ENCODE measurements around the gene ZMYND8. TPM values are rescaled to one million over a fixed set of nuclear protein-coding genes. Genes with fewer than 3 reads are reported as not detected.

Gene ZMYND8
- total RNA-seq, 4 donors from 2014 or later = 44.6 to 78.6 (median 65.8) TPM

- Histone ChIP-seq H3K36me3 (no peaks in the 10 kb centered on the region), H3K27me3 (no peaks in the 10 kb centered on the region), H3K4me3 (peak overlapping the region; percentile 40 to 54 (median 45)), H3K4me1 (peaks cover 87 to 100% (median 98%) of the 10 kb centered on the region in 4 donors), H3K9me3 (peaks cover 0 to 5% (median 0%) of the 10 kb centered on the region in 4 donors), H3K27ac (replicated peaks in 1 of 4) (peak overlapping the region; percentile 92 to 99 (median 96))
- DNase-seq (ENCODE audit: extremely low spot score) = peak; percentile 97
- no peak for TF ChIP-seq CTCF (IDR thresholded peaks at IDR 0.05)
- peak in 1 of 2 donors; percentile 98 for TF ChIP-seq POLR2AphosphoS5 (IDR thresholded peaks at IDR 0.05)
- TF ChIP-seq EP300 (IDR thresholded peaks at IDR 0.05) = peak; percentile 99
- peak; percentile 60 for TF ChIP-seq POLR2A (IDR thresholded peaks at IDR 0.05; ENCODE audit: low read depth)
- 8% methylated on average over 21 of the region's 28 CpGs for whole genome bisulfite sequencing
- intact Hi-C loops (cut with DNase I) = loop anchor here (1.0 kb wide), 1 partner anchor 41 kb away; no protein-coding TSS in a partner anchor
These were observed 37.6 kb downstream of the ZMYND8 start for GRCh38 chr20:47318586-47319516.

GRCh38 chr20:47318027-47318585, 38.4 kb downstream of the ZMYND8 start:
- Histone ChIP-seq H3K27me3 (no peaks in the 10 kb centered on the region), H3K9me3 (peaks cover 0 to 5% (median 0%) of the 10 kb centered on the region in 4 donors), H3K4me3 (peak overlapping the region; percentile 40 to 54 (median 45)), H3K4me1 (peaks cover 80 to 96% (median 93%) of the 10 kb centered on the region in 4 donors), H3K27ac (replicated peaks in 1 of 4) (peak overlapping the region; percentile 92 to 99 (median 96)), H3K36me3 (no peaks in the 10 kb centered on the region)
- 36% methylated on average over 7 of the region's 7 CpGs for WGBS
- no peak for TF ChIP-seq POLR2A (IDR thresholded peaks at IDR 0.05; ENCODE audit: low read depth)
- TF ChIP-seq EP300 (IDR thresholded peaks at IDR 0.05) = no peak
- no peak for TF ChIP-seq POLR2AphosphoS5 (IDR thresholded peaks at IDR 0.05)
- no peak for TF ChIP-seq CTCF (IDR thresholded peaks at IDR 0.05)
- intact Hi-C loops (cut with DNase I) = loop anchor here (1.0 kb wide), 1 partner anchor 42 kb away; no protein-coding TSS in a partner anchor
- DNase-seq (ENCODE audit: extremely low spot score) = no peak

GRCh38 chr20:47317127-47317895, 39.2 kb downstream of the ZMYND8 start:
- Histone ChIP-seq H3K4me1 (peaks cover 84 to 96% (median 93%) of the 10 kb centered on the region in 4 donors), H3K36me3 (no peaks in the 10 kb centered on the region), H3K4me3 (peak overlapping the region; percentile 40 to 54 (median 45)), H3K9me3 (peaks cover 0 to 5% (median 0%) of the 10 kb centered on the region in 4 donors), H3K27ac (replicated peaks in 1 of 4) (peak overlapping the region; percentile 92 to 99 (median 96)), H3K27me3 (no peaks in the 10 kb centered on the region)
- intact Hi-C loops (cut with DNase I) = no loop called here
- WGBS = 36% methylated on average over 8 of the region's 13 CpGs
- peak; percentile 98 for DNase-seq (ENCODE audit: extremely low spot score)
- TF ChIP-seq POLR2A (IDR thresholded peaks at IDR 0.05; ENCODE audit: low read depth) = no peak
- TF ChIP-seq CTCF (IDR thresholded peaks at IDR 0.05) = peak in 1 of 3 experiments; percentile 7
- TF ChIP-seq EP300 (IDR thresholded peaks at IDR 0.05) = peak; percentile 100
- peak in 1 of 2 donors; percentile 92 for TF ChIP-seq POLR2AphosphoS5 (IDR thresholded peaks at IDR 0.05)

- H3K27me3 ChIP-seq = no peaks in the 10 kb centered on the region
- 91% methylated on average over 3 of the region's 3 CpGs for WGBS
- peak overlapping the region; percentile 92 to 99 (median 96) for H3K27ac ChIP-seq (replicated peaks in 1 of 4)
- H3K36me3 ChIP-seq = peaks cover 0 to 5% (median 2%) of the 10 kb centered on the region in 4 donors
- H3K9me3 ChIP-seq = peaks cover 0 to 5% (median 0%) of the 10 kb centered on the region in 4 donors
- intact Hi-C loops (cut with DNase I) = no loop called here
- TF ChIP-seq CTCF (IDR thresholded peaks at IDR 0.05) (no peak), EP300 (IDR thresholded peaks at IDR 0.05) (no peak), POLR2AphosphoS5 (IDR thresholded peaks at IDR 0.05) (no peak), POLR2A (IDR thresholded peaks at IDR 0.05; ENCODE audit: low read depth) (no peak)
- peak overlapping the region in 1 of 4 donors; percentile 54 for H3K4me3 ChIP-seq
- no peak for DNase-seq (ENCODE audit: extremely low spot score)
- peaks cover 86 to 95% (median 92%) of the 10 kb centered on the region in 4 donors for H3K4me1 ChIP-seq
These were observed 39.7 kb downstream of the ZMYND8 start for GRCh38 chr20:47316776-47317126.
